HG02885 (cell line): ENCODE measurements around the gene FBXO27.
"Not testable (repeated sequence)": the region's sequence is repeated elsewhere in the genome, so short reads cannot be mapped to it uniquely, and the experiment has no call there.

ENCODE experiments used
- ATAC-seq: cut with Tn5 transposase; IDR thresholded peaks from one replicate; pipeline ENCODE4 v1.9.1; 2021; ENCODE audit warnings: mild to moderate bottlenecking; ENCODE audit not compliant: unreplicated experiment, poor library complexity

Gene FBXO27

GRCh38 chr19:39046037-39046821, 13.9 kb upstream of the FBXO27 start:
- no peak for ATAC-seq

DNA sequence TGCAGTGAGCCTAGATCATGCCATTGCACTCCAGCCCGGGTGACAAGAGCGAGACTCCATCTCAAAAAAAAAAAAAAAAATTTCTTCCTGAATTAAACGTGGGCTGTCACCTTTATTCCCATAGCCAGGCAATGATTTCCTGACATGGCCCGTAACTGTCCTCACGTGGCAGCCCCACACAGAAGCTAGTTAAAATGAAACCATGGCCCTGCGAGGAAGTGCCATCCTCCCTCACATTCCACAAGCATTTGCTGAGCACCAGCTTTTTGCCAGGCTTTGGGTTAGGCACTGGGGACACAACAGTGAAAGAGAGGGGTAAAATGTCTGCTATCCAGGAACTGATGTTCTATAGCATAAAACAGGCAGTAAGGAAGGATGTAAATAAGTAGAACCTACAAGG, 13.2 kb upstream of the FBXO27 start:
- ATAC-seq = no peak

- no peak for ATAC-seq
Measured at GRCh38 chr19:39038098-39038497, 5.7 kb upstream of the FBXO27 start.

DNA sequence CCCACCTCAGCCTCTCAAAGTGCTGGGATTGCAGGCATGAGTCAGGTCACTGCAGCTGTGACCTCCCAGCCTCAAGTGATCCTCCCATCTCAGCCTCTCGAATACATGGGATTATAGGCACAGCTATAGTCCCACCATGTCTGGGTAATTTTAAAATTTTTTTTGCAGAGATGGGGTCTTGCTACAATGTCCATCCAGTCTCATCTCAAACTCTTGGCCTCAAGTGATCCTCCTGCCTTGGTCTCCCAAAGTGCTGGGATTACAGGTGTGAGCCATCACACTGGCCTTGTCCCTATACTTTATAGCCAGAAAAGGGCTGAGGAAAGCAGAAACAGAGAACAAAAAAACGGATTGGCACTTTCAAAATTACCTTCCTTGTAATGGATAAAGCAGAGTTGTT, 4.8 kb upstream of the FBXO27 start:
- ATAC-seq = no peak

DNA sequence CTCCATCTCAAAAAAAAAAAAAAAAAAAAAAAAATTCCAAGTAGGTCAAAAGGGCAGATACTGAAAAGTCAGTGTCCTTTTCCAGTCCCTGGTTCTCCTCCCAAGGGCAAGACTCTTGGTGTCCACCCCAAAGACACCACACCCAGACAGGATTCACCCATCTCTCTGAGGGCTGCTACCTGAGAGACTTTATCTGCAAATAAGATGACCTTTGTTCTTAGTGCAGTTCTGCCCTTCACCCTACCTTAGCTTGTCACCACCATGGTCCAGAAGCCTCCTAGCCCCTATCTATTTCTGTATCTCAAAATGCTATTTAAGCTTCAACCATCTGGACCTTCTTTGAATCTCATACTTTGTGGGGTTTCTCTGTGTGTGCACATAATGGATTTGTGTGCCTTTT, 4.2 kb upstream of the FBXO27 start:
- no peak for ATAC-seq

DNA sequence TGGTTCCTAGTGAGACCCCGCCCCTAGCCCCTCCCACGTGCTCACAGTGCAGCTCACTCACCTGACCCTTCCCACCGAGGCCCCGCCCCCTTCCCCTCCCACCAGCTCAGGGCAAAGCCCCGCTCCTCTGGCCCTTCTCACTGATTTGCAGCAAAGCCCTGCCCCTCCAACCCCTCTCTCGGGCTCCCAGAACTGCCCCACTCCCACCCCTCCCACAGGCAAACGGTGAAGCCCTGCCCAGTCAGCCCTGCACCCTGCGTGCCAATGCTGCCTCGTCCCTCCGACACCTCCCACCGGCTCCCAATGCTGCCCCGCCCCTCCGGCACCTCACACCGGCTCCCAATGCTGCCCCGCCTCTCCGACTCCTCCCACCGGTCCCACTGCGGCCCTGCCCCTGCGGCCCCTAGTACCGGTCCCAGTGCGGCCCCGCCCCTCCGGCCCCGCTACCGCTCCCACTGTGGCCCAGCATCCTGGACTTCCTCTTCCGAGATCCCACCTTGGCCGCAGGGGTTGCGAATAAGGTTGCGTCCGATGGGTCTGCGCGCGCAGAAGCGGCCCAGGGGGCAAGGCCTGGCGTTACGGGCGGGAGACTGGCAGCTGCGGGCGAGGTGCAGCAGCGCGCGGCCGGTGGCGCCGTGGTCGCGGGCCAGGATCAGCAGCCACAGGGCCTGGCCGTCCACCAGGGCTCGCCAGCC, 834 bp downstream of the FBXO27 start:
- peak; percentile 91 for ATAC-seq

DNA sequence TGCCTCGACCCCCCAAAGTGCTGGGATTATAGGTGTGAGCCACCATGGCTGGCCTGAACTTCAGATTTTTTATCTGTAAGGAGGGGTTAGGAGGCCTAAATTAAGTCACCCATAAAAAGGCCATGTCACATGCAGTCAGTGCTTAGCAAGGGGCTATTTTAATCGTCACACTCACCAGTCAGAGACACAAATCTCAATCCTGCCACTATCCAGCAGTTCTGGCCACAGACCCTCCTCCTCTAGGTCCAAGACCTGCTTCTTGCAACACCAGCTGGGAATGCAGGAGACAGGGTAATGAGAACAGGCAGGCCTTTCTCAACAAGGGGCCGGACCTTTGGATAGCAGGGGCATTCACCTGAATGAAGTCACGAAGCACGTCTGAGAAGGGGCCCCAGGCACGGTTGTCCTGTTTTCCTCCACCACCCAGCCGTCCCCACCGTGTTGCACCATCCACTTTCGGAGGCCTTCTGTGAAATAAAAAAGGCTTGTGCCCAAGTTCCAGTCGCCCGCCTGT, 1.4 kb downstream of the FBXO27 start:
- no peak for ATAC-seq

GRCh38 chr19:39024875-39025641, 7.3 kb downstream of the FBXO27 start:
- ATAC-seq = no peak

- peak; percentile 49 for ATAC-seq
Measured at GRCh38 chr19:39021063-39021462, 11.3 kb downstream of the FBXO27 start.

GRCh38 chr19:39017646-39018045, 14.7 kb downstream of the FBXO27 start:
- ATAC-seq = no peak

DNA sequence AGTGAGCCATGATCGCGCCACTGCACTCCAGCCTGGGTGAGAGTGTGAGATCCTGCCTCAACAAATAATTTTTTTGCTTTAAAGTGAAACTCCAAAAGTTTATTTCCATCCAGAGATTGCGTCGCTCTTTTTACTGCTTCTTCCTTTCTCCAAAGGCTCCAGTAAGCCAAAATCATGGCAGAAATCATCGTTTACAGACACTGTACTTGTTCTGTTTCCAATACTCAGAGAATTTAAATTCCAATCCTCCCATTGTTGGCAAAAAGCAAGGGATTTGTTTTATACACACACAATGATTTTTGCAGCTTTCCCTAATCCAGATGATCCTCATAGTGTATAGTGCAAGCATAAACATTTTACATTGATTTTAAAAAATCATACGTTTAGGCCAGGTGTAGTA, 15.3 kb downstream of the FBXO27 start:
- no peak for ATAC-seq

GRCh38 chr19:39014037-39014436, 18.3 kb downstream of the FBXO27 start:
- no peak for ATAC-seq

DNA sequence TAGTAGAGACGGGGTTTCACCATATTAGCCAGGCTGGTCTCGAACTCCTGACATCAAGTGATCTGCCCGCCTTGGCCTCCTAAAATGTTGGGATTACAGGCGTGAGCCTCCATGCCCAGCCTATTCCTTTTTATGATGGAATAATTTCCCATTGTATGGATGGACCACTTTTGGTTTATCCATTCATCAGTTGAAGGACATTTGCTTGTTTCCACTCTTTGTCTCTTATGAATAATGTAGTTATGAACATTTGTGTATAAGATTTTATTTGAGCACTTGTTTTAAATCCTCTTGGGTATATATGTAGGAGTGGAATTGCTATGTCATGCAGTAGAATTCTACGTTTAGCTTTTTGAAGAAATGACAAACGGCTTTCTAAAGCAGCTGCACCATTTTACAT, 23.3 kb downstream of the FBXO27 start:
- ATAC-seq = no peak

DNA sequence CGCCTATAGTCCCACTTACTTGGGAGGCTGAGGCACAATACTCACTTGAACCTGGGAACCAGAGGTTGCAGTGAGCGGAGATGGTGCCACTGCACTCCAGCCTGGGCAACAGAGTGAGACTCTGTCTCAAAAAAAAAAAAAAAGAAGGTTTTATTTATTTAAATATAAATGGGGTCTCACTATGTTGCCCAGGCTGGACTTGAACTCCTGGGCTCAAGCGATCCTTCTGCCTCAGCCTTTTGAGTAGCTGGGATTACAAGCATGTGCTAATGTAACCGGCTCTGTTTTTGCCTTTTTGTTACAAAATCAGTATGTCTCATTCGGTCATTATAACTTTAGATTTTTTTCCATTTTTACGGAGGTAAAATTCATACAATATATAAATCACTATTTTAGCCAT, 24.2 kb downstream of the FBXO27 start:
- no peak for ATAC-seq

DNA sequence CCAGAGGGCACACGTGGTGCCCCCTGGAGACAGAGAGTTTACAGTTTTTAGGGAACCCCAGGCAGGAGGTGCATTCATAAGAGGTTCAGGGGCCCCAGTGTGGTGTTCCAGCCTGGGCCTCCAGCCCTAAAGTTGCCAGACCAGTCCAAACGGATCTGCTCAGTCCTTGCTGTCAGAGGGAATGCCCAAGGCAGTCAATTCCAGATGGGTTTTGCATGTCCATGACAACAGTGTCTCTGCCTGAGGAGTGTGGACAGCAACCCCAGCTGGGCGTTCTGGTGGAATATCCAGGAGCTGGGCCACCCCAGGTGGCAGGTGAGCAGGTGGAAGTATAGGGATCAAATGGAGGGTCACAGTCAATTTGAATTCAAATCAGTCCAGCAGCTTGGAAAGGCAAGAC, 25.3 kb downstream of the FBXO27 start:
- no peak for ATAC-seq

DNA sequence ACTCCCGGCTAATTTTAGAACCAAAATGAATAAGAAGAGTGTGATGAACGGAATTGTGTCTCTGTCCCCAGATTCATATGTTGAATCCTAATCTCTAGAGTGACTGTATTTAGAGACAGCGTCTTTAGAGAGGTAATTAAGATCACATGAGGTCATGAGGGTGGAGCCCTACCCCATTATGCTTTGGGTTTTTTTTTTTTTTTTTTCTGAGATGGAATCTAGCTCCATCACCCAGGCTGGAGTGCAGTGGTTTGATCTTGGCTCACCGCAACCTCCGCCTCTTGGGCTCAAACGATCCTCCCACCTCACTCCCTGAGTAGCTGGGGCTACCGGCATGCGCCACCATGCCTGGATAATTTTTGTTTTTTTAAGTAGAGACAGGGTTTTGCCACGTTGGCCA, 27.9 kb downstream of the FBXO27 start:
- ATAC-seq = no peak

DNA sequence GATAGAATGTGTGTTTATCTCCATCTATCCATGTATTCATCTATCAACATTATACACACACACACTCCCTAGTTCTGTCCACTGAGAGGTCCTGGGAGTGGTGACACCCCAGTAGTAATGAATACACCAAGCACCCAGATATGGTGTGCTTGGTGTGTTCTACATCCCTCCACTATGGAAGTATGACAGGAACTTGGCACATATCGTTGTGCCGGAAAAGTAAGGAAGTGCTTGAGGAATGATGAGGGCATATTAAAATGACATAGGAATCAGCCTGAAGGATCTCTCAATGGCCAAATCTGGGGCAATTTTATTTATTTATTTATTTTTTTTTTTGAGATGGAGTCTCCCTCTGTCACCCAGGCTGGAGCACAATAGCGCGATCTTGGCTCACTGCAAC, 28.6 kb downstream of the FBXO27 start:
- no peak for ATAC-seq

DNA sequence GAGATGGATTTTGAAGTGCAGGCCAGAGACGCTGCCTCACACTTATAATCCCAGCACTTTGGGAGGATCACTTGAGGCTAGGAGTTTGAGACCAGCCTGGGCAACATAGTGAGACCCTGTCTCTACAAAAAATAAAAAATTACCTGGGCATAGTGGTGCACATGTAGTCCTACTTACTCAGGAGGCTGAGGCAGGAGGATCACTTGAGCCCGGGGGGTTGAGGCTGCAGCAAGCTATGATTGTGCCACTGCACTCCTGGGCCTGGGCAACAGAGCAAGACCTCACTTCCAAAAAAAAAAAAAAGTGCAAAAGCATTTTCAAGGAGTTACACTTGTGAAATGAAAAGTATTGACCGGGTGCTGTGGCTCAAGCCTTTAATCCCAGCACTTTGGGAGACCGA, 29.2 kb downstream of the FBXO27 start:
- no peak for ATAC-seq

DNA sequence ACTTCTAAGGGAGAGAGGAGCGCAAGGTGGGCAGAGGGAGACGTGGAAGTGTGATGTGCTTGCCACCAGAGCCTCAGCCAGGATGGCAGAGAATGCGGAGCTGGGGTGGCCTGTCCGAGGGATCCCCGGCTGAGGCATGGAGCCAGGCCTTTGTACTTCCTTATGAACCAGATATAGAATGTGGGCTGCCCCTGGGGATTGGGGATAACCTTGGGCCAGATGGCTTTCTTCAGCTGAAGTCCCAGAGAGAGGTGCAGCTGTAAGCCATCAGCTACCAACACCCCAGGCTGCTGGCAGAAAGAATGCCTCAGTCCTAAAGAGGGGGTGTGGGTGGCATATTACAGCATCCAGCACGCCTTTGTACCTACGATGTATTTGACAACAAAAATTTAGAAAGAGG, 31.3 kb downstream of the FBXO27 start:
- no peak for ATAC-seq

- not testable (repeated sequence) for ATAC-seq
Measured at GRCh38 chr19:38997576-38997975, 34.8 kb downstream of the FBXO27 start.

- ATAC-seq = no peak
Measured at GRCh38 chr19:38993271-38993670, 39.1 kb downstream of the FBXO27 start.
